Subcutaneous adipose tissue (tissue), 4 donors: ENCODE data around the gene RHOF. TPM values are rescaled to one million over a fixed set of nuclear protein-coding genes. Genes with fewer than 3 reads are reported as not detected.

Experiments used
- CTCF ChIP-seq: fragments of 450-650 bp; IDR thresholded peaks from one replicate; pipeline ENCODE4 v1.5.1; 2016; ENCODE audit warnings: low read depth, mild to moderate bottlenecking, control low read depth, antibody characterized with exemption, moderate library complexity
- total RNA-seq, 4 donors: library from RNA; depleted of rRNA; stranded (reverse); fragments of >200 nt; gene quantifications; one replicate each; pipeline ENCODE4 v1.1.0, GENCODE V29; 2016

The RHOF gene
- total RNA-seq: 10 to 100 TPM in 2 of 4 donors, 1 to 10 TPM in 2; 1.6 to 17.0 (median 11.4) TPM

- TF ChIP-seq CTCF: no peak
Observed at GRCh38 chr12:121793440-121793837, at the start of gene RHOF. TSS of gene RHOF (minus strand) at chr12:121793688. CDS start at chr12:121793633, 55 bp downstream.

DNA sequence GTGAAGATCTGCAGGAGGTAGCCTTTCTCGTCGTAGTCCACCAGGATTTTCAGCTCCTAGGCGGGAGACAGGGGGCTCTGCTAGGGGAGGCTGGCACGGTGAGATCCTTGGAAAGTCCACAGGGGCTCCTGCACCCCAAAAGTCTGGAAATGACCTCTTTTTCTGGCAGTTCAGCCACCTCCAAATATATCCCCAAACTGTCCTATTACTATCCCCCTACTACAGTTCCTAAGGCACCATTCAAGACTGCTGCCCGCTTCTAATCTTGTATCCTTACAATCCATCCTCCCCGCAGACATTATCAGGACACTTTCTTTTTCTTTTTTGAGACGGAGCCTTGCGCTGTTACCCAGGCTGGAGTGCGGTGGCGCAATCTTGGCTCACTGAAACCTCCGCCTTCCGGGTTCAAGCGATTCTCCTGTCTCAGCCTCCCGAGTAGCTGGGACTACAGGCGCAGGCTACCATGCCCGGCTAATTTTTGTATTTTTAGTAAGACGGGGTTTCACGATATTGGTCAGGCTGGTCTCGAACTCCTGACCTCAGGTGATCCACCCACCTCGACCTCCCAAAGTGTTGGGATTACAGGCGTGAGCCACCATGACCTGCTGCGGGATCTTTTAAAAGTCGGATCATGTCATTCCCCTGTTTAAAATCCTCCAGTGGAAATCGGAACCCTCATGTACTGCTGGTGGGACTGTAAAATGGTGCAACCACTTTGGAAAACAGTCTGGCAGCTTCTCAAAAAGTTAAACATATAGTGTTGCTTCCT is 46.7 kb upstream of the RHOF start:
- TF ChIP-seq CTCF: no peak

DNA sequence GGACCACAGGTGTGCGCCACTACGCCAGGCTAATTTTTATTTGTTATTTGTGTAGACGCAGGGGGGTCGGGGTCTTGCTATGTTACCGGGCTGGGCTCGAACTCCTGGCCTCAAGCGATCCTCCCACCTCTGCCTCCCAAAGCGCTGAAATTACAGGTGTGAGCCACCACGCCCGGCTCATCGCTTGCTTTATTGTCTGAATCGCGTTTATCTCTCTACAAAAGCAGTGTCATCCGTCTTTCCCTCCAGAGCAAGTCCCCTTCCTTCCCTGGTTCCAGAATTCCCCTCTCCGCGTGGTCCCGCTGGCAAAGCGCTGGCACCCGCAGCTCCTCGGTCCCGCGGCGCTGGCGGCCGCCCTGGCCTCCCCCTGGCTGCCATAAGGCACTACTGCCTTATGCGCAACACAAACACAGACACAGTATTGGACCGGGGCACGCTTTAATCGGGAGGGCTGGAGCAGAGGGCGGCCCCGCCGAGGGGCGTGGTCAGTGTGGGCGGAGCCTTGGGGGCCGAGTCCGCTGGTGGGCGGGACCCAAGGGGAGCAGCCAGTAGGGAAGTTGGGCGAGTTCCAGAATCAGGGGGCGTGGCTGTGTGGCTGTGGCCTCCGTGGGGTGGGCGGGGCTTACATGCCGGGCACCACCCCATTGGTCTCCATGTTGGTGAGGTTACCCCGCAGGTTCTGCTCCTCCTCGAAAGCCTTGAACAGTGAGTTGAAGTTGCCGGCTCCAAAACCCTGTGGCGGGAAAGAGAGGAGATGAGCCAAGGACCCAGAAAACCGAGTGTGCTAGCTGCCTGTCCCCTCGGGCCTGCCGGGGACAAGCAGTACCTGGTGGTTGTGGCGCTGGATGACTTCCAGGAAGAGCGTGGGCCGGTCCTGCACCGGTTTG is 45.9 kb upstream of the RHOF start:
- no peak for TF ChIP-seq CTCF

DNA sequence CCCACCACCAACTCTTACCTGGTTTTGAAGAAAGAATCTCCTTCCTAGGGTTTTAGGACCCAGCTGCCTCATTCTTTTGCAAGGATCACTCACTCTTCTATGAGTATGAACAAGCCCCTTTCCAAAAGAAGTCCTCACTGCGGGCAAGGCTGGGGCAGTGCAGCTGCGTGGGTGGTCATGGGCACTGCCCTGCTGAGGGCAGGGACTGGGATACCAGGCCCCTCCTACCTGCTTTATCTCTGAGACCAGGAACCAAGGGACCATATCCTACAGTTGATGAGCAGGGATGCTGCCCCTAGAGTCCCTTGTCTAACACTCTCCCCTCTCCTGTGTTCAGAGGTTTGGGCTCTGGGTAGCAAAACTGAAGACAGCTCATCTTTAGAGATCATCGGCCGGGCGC is 44.6 kb upstream of the RHOF start:
- no peak for TF ChIP-seq CTCF

DNA sequence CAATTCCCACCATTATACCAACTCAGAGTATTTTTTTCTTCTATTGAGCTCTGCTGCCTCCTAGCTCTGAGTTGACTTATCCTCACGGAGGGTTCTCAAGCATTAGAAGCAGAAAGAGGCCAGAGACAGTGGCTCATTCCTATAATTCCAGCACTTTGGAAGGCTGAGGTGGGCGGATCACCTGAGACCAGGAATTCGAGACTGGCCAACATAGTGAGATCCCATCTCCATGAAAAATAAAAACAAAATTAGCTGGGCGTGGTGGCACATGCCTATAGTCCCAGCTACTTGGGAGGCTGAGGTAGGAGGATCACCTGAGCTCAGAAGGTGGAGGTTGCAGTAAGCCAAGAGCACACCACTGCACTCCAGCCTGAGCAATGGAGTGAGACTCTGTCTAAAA is 44.2 kb upstream of the RHOF start:
- TF ChIP-seq CTCF: no peak

DNA sequence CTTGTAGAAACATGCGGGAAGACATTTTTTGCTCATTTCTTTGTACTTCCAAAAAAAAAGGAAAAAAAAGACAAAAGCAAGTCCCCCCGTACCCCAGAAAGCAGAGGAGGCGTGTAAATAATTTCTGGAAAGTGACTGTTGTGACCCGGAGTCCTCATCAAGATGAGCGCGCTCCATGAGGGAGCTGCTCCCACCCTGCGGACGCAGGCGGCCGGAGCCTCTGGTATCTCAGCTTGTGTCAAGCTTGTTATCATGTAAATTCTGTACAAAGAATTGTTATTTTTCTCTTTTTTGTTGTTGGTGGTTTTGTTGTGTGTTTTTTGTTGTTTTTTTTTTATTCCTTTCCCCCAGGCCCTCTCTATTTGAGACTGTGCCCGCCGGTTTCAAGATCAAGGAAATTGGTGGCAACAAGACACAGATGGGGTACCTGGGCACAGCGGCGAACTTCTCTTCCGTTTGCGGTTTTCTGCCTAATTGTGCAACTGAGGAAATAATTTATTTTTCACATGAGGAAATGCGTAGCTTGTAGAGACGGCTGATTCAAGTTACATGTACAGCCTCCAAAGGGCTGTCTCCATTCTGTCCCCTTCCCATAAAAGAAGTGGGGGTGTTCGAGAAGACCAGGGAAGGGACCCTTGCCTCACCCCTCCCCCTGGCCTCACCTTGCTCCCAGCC is 38.2 kb upstream of the RHOF start:
- no peak for TF ChIP-seq CTCF
